OCI-LY3 (cell line): ENCODE results near the gene LRCH3.

Source experiments
- CTCF ChIP-seq: fragments of 200-600, 300-600 bp; sonication (generic); IDR thresholded peaks from 2 replicates; pipeline ENCODE4 v1.5.1; 2014; ENCODE audit warnings: antibody characterized with exemption, low read length, low read depth
- EZH2phosphoT487 ChIP-seq: fragments of 200-600 bp; shearing (Covaris generic); IDR thresholded peaks from 2 replicates; pipeline ENCODE4 v1.6.1; 2018; ENCODE audit warnings: antibody characterized with exemption, mixed run types, low read depth

- TF ChIP-seq CTCF: no peak
- TF ChIP-seq EZH2phosphoT487: no peak
Measured at GRCh38 chr3:197837282-197837681, 46.2 kb downstream of the LRCH3 start.
